Neural cell (in vitro differentiated cells): ENCODE data around the gene ROM1. TPM values are rescaled to one million over a fixed set of nuclear protein-coding genes. Genes with fewer than 3 reads are reported as not detected.

Source experiments
- H2AFZ ChIP-seq: fragments of 200-600, 300-800 bp; sonication (generic), shearing (Covaris generic); 2 replicates; pipeline ENCODE4 v1.6.0; 2014; ENCODE audit warnings: low read depth, mild to moderate bottlenecking, antibody characterized with exemption, low read length, moderate library complexity
- H3F3A ChIP-seq: fragments of 200-600 bp; shearing (Covaris generic); 2 replicates; pipeline ENCODE4 v1.6.1; 2016; ENCODE audit warnings: mild to moderate bottlenecking, moderate library complexity, mixed read lengths, antibody characterized with exemption, low read length; ENCODE audit not compliant: insufficient read depth, poor library complexity, severe bottlenecking
- H3K27ac ChIP-seq: fragments of 200-600, 300-800 bp; sonication (generic), shearing (Covaris generic); 2 replicates; pipeline ENCODE4 v1.5.1; 2014; ENCODE audit warnings: mild to moderate bottlenecking, low read length, moderate library complexity
- H3K27me3 ChIP-seq: fragments of 300-800, 200-600 bp; sonication (generic), shearing (Covaris generic); 2 replicates; pipeline ENCODE4 v1.6.0; 2014; ENCODE audit warnings: mild to moderate bottlenecking, low read depth, low read length, moderate library complexity; ENCODE audit not compliant: insufficient read depth
- H3K36me3 ChIP-seq: fragments of 300-800, 200-600 bp; sonication (generic), shearing (Covaris generic); 2 replicates; pipeline ENCODE4 v1.5.1; 2014; ENCODE audit warnings: mild to moderate bottlenecking, antibody characterized with exemption, low read length, moderate library complexity; ENCODE audit not compliant: insufficient read depth
- H3K4me2 ChIP-seq: fragments of 300-800, 200-600 bp; sonication (generic), shearing (Covaris generic); 2 replicates; pipeline ENCODE4 v1.6.0; 2014; ENCODE audit warnings: mild to moderate bottlenecking, low read length
- H3K4me3 ChIP-seq: fragments of 300-800, 200-600 bp; sonication (generic), shearing (Covaris generic); 2 replicates; pipeline ENCODE4 v1.5.1; 2014; ENCODE audit warnings: mild to moderate bottlenecking, low read length, moderate library complexity
- H3K79me2 ChIP-seq: fragments of 200-600 bp; shearing (Covaris generic); replicated peaks from 2 replicates; pipeline ENCODE4 v1.6.0; 2014; ENCODE audit warnings: mild to moderate bottlenecking, low read length, moderate library complexity; ENCODE audit not compliant: insufficient read depth
- H3K9ac ChIP-seq: fragments of 300-800, 200-600 bp; sonication (generic), shearing (Covaris generic); 2 replicates; pipeline ENCODE4 v1.6.1; 2016; ENCODE audit warnings: mild to moderate bottlenecking, low read length, mixed read lengths
- H3K9me2 ChIP-seq: fragments of 200-600 bp; shearing (Covaris generic); 2 replicates; pipeline ENCODE4 v1.6.1; 2016; ENCODE audit warnings: mild to moderate bottlenecking, low read length, mixed read lengths; ENCODE audit not compliant: insufficient read depth
- H3K9me3 ChIP-seq: fragments of 200-600, 300-800 bp; sonication (generic), shearing (Covaris generic); 2 replicates; pipeline ENCODE4 v1.6.1; 2016; ENCODE audit warnings: mild to moderate bottlenecking, mixed run types, low read length, moderate library complexity, mixed read lengths
- H4K20me1 ChIP-seq: fragments of 200-600 bp; shearing (Covaris generic); 2 replicates; pipeline ENCODE4 v1.6.1; 2016; ENCODE audit warnings: mild to moderate bottlenecking, mixed run types; ENCODE audit not compliant: insufficient read depth
- CTCF ChIP-seq: fragments of 450-650 bp; IDR thresholded peaks from 2 replicates; pipeline ENCODE4 v1.5.1; 2014; ENCODE audit warnings: antibody characterized with exemption, mild to moderate bottlenecking, moderate library complexity; ENCODE audit not compliant: poor library complexity, severe bottlenecking
- EP300 ChIP-seq: fragments of 450-650 bp; conservative IDR thresholded peaks from 2 replicates; pipeline ENCODE4 v1.6.1; 2014; ENCODE audit warnings: antibody characterized with exemption, mild to moderate bottlenecking, moderate library complexity; ENCODE audit not compliant: poor library complexity, severe bottlenecking
- EZH2 ChIP-seq: fragments of 200-600, 300-800 bp; shearing (Covaris generic), sonication (generic); IDR thresholded peaks from 2 replicates; pipeline ENCODE4 v1.6.1; 2014; ENCODE audit warnings: antibody characterized with exemption, low read length, borderline replicate concordance, mild to moderate bottlenecking; ENCODE audit not compliant: insufficient read depth, poor library complexity, severe bottlenecking
- MXI1 ChIP-seq: fragments of 450-650 bp; conservative IDR thresholded peaks from 2 replicates; pipeline ENCODE4 v1.6.1; 2014; ENCODE audit warnings: antibody characterized with exemption, mild to moderate bottlenecking; ENCODE audit not compliant: poor library complexity, severe bottlenecking
- POLR2AphosphoS5 ChIP-seq: IDR thresholded peaks from 2 replicates; pipeline ENCODE4 v1.6.1; 2012
- RAD21 ChIP-seq: fragments of 450-650 bp; conservative IDR thresholded peaks from 2 replicates; pipeline ENCODE4 v1.6.1; 2014; ENCODE audit warnings: antibody characterized with exemption, mild to moderate bottlenecking, moderate library complexity
- REST ChIP-seq: IDR thresholded peaks from 2 replicates; pipeline ENCODE4 v1.6.1; 2012; ENCODE audit warnings: borderline replicate concordance
- SMC3 ChIP-seq: fragments of 450-650 bp; conservative IDR thresholded peaks from 2 replicates; pipeline ENCODE4 v1.6.1; 2014; ENCODE audit warnings: antibody characterized with exemption, mild to moderate bottlenecking, moderate library complexity; ENCODE audit not compliant: poor library complexity
- TAF1 ChIP-seq: IDR thresholded peaks from 2 replicates; pipeline ENCODE4 v1.6.1; 2012; ENCODE audit warnings: low read depth
- polyA plus RNA-seq: library from polyadenylated mRNA; depleted of rRNA; stranded (reverse); fragments of >200 nt; gene quantifications from 2 replicates; pipeline ENCODE4 v1.2.3, GENCODE V29; 2014

ROM1 gene
- polyA plus RNA-seq, 1 donor from 2014 or later = 0.31 TPM

- H3K27me3 ChIP-seq = no peaks in the 10 kb centered on the region
- no peak overlapping the region for H2AFZ ChIP-seq
- peaks cover 35% of the 10 kb centered on the region for H3K79me2 ChIP-seq
- peak overlapping the region; percentile 87 for H3K4me2 ChIP-seq
- H3K9me3 ChIP-seq = no peaks in the 10 kb centered on the region
- H3K4me3 ChIP-seq = peak overlapping the region; percentile 100
- TF ChIP-seq EP300 (no peak), REST (no peak), SMC3 (no peak), POLR2AphosphoS5 (no peak), EZH2 (no peak), RAD21 (no peak), MXI1 (no peak), TAF1 (no peak), CTCF (no peak)
- peak overlapping the region; percentile 98 for H3K9ac ChIP-seq
- no peaks in the 10 kb centered on the region for H3K9me2 ChIP-seq
- H3K27ac ChIP-seq = peak overlapping the region; percentile 87
- no peaks in the 10 kb centered on the region for H3K36me3 ChIP-seq
- no peaks in the 10 kb centered on the region for H3F3A ChIP-seq
- H4K20me1 ChIP-seq = no peaks in the 10 kb centered on the region
Observed at GRCh38 chr11:62599901-62600300, 13.2 kb upstream of the ROM1 start.

GRCh38 chr11:62600367-62601121 is 12.5 kb upstream of the ROM1 start:
- Histone ChIP-seq H2AFZ (peak overlapping the region; percentile 77), H3K27me3 (no peaks in the 10 kb centered on the region), H3K9ac (peak overlapping the region; percentile 98), H3F3A (no peaks in the 10 kb centered on the region), H3K4me3 (peak overlapping the region; percentile 100), H4K20me1 (no peaks in the 10 kb centered on the region), H3K36me3 (no peaks in the 10 kb centered on the region), H3K27ac (peak overlapping the region; percentile 87), H3K4me2 (peak overlapping the region; percentile 87), H3K9me2 (no peaks in the 10 kb centered on the region), H3K9me3 (no peaks in the 10 kb centered on the region), H3K79me2 (peaks cover 35% of the 10 kb centered on the region)
- TF ChIP-seq TAF1 = no peak
- TF ChIP-seq RAD21 = no peak
- TF ChIP-seq POLR2AphosphoS5 = no peak
- TF ChIP-seq SMC3 = no peak
